Iris pigment epithelial cell (primary cell): ENCODE data around the gene CD58.
"Not testable (repeated sequence)": the region's sequence is repeated elsewhere in the genome, so short reads cannot be mapped to it uniquely, and the experiment has no call there.

Experiments used
- DNase-seq: peaks from one replicate; pipeline ENCODE4 v3.0.0-alpha.2; 2011; ENCODE audit warnings: low read depth

Gene CD58

DNA sequence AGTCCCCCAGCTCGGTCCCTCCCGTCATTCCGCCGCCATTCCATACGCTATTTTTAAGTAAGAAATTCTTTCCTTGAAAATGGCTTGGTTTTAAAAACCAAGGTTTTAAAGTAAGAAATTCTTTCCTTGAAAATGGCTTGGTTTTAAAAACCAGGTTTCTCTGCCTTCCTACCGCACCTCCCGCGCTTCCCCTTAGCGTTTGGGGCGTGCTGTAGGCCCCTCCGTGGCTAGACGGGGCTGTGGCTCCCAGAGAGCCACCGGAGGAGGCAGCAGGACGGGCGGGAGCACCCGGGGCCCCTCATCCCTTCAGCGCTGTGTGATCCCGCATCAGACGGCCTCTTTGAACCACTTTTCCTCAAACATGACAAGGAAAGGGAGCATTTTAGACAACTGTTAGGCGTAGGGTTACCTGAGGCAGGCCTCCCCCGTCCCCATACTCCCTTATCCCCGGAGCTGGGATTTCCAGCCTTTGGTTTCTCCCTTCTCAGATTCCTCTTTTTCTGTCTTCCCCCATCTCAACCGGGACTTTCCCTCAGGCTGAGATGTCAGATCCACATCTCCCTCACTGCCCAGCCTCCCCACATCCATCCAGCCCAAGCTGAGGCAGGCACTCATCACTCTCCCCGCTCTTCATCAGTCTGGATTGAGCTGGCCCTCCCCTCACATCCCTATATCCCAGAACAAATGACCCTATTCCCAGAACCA is 541 bp upstream of the CD58 start:
- DNase-seq: no peak

DNA sequence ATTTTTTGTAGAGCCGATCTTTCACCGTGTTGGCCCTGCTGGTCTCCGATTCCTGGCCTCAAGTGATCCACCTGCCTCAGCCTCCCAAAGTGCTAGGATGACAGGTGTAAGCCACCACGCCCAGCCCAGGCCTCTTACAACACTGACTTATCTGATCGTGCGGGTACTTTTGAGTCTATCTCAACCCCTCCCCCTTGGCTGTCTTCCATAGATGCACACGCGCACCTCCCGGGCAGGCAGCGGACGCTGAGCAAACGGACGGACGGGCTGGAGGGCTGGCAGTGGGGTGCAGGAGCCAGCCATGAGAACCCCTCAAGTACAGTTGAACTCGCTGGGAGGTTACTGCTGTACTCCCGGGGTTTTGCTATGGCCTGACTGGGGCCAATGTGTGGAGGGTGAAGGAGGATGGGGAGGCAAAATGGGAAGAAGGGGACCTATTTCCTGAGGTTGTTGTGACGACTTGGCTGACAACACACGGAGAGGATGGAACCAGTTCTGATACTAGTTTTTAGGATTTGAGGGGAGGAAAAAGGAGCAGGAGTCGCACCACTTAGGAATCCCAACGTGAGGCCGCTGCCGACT is 959 bp downstream of the CD58 start:
- DNase-seq: no peak

DNA sequence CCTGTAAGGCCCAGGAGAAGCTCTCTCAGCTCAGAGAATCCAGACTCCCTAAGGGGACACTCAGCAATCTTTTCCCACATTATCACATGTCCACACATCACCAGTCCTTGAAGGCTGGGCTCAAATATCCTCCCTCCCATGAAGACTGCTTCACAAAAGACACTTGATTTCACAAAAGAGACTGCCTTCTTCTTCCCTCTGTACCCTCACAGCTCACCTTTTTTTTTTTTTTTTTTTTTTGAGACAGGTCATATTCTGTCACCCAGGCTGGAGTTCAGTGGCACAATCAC is 1.5 kb downstream of the CD58 start:
- no peak for DNase-seq

DNA sequence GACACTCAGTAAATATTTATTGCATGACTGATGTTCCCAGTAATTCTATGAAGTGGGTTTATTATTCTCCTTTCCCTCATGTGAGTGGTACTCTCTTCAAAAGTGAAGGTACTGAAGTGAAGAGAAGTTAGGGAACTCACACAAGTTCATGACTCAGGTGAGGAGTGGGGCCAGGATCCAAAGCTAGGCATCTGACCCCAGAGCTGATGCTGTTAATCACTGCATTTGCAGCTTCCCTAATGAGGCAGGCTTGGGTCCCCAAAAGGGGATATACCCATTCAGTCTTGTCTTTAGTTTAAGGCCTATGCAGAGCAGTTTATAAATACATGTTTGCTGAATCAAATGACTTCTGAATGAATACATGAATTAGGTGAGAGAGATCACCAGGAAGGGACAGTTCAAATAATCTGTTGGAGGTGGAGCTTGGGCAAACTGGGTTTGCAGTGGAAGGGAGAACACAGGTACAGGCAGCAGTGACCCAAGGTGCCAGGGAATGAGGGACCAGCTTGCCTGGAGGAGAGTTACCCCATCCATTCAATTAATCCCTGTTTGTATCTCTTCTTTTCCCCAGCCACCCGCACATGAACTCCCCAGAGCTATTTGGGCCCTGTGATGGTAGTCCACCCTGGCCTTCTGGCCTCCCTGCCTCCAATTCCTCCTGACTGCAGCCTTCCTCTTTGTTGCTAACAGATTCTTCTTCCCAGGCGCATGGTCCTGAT is 2.0 kb downstream of the CD58 start:
- DNase-seq: no peak

DNA sequence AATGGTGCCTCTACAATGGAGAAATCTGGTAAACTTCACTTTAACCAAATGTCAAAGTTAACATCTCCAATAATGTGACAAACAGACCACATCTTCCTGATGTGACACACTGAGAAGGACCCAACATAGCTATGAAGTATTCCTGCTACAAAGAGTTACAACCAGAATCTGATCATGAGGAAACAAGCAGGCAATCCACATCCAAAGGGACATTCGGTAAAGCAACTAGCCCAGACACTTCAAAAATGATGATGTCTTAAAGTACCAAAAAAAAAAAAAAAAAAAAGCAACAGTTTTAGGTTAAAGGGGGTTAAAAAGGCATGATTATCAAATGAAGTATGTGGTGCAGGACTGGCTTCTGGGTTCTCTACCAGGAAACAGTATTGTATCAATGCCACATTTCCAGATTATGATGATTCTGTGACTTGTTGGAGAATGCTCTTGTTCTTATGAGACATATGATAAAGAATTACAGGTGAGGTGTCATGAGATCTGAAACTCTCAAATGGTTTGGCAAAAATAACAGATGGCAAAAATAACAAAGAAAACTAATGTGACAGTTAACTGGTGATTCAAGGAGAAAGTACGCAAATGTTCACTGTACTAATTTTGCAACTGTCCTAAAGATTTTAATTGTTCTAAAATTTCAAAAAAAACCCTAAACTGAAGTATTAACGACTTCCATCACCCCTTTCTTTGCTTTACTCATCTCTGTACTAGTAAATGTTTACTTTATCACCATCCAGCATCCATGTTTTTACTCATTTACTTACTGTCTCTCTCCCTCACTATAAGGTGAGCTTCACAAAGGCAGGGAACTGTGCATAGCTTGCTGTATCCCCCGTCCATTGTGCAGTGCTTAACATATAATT is 2.8 kb downstream of the CD58 start:
- DNase-seq: no peak

DNA sequence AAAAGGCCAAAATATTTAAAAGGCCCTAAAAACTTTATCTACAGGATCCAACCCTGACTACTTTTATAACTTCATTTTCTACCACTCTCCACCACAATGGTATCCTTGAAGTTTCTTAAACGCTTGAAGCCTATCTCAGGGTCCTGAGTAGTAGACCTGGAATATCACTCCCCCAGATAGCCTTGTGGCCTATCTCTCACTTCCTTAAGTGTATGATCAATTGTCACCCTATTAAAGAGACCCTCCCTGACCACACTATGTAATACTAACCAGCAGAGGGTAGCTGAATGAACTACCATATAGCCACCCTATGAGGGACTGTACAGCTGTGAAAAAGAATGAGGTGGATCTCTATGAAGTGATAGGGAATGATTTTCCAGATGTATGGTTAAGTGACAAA is 5.6 kb downstream of the CD58 start:
- DNase-seq: no peak

DNA sequence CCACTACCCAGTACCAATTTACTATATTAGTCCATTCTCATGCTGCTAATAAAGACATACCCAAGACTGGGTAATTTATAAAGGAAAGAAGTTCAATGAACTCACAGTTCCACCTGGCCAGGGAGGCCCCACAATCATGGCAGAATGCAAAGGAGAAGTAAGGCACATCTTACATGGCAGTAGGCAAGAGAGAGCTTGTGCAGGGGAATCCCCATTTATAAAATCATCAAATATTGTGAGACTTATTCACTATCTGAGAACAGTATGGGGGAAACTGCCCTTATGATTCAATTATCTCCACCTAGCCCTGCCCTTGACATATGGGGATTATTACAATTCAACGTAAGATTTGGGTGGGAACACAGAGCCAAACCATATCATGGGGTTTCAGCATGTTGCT is 6.4 kb downstream of the CD58 start:
- DNase-seq: no peak

DNA sequence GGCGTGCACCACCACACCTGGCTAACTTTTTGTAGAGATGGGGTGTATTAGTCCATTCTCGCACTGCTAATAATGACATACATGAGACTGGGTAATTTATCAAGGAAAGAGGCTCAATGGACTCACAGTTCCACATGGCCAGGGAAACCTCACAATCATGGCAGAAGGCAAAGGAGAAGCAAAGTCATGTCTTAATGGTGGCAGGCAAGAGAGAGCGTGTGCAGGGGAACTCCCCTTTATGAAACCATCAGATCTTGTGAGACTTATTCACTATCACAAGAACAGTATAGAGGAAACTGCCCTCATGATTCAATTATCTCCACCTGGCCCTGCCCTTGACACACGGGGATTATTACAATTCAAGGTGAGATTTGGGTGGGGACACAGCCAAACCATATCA is 8.4 kb downstream of the CD58 start:
- DNase-seq: not testable (repeated sequence)

DNA sequence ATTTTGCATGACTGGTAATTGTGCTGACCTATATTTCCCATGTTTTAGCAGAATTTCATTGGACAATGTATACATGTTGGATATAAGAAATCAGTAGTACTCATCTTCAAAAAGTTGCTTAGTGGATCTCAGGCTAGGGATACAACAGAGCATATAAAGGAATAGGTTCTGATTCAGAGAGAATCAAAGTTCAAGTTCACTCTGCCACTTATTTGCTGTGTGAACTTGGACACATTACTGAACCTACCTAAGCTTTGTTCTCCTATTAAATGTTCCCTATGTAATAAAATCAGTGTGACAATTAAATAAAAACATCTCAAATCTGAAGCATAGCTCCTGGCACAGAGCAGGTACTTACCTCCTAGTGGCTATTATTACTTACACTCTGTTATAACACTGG is 9.3 kb downstream of the CD58 start:
- DNase-seq: no peak

DNA sequence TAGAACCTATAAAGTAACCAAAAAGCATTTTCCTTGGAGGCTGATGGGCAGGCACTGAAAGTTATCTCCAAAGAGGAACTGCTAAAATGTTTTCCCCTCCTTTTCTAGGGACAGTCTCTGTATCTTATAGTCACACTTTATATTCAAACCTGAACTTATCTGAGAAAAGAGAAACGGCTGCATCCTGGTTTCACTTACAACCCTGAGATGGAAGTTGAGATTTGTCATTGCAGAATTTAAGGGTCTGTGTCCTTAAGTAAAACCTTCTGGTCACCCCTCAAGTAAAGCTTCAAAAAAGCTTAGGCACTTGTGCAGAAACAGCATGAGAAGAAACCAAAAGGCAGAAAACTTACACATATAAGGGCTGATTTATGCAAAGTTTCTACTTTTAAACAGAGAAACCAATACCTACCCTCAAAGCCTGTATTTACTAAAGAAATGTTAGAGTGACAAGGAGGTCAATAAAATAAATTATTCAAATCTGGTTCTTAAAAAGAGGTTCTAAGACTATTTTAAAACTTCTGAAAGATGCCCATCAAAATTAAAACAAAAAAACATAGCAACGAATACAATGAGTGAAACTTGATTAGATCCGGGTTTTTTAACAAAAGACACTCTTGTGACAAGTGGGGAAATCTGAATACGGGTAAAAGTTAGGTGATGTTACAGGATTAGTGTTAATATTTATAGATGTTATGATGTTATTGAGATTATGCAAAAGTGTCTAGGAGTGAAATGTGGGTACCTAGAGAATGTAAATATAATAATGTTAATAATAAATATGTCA is 9.9 kb downstream of the CD58 start:
- no peak for DNase-seq

DNA sequence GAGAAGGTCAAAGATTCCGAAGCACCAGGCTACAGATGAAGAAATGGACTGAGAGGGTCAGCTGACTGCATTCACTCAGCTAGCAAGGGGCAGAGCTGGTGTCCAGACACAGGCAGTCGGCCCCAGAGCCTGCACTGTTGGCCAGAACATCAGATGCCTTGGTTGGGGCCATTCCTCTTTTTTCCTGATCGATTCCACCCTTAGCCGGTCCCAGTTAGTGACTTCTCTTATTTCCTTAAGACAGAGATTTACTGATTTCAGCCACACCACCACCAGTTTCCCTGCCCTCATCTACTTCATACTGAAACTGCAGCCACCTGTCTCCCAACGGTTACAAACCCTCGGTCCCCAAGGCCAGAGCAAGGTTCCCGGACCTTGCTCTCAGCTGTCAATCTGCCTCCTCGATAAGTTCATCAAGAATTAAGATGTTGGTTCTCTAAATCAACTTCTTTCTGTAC is 11.5 kb downstream of the CD58 start:
- no peak for DNase-seq

DNA sequence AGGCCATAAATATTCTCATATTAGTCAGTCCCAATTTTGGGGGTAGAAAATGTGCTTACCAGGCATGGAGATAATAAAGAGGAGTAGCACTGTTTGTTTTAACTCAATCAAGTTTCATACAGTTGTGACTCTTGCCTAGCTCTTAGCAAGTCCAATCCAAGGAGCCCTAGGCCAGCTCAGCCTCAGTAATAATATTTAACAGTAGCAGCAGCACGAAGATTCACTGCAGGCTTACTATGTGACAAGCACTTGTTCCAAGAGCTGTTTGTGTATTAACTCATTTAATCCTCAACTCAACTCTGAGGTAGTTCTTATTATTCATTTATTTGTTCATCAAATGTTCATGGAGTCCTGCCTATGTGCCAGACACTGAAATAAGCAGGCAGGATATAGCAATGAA is 12.3 kb downstream of the CD58 start:
- DNase-seq: no peak

DNA sequence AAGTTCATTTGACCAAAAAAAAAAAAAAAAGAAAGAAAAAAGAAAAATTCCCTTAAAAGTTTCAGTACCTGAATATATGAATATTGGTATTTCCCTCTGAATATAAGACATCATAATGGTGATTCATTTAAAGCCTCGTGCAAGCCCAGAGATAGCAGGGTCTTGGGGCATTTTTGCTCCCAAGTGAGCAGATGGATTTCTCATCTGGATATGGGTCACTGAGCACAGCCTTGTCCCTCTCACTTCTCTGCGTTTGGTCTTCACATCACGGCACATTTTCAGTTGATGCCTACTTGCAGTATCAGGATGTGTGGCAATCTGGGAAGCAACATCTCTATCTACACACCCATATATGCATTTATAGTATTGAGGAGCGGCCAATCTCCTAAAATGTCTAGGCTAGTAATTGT is 12.7 kb downstream of the CD58 start:
- DNase-seq: no peak

DNA sequence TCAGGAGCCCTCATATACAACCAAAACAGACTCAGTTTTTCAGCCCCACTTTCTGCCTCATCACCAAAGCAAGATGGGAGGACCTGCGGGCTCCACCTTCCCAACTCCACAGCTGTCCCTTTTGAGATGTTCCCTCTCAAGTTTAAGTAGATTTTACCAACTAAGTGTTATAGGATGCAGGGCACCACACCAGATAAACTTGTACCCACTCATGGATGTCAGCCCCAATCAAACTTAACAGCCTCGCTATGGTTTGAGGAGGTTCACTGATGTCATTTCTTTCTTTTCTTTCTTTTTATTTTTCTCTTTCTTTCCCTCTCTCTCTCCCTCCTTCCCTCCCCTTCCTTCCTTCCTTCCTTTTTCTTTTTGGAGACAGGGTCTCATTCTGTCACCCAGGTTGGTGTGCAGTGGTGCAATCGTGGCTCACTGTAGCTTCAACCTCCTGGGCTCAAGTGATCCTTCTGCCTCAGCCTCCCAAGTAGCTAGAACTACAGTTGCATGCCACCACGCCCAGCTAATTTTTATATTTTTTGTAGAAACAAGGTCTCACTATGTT is 13.4 kb downstream of the CD58 start:
- no peak for DNase-seq

DNA sequence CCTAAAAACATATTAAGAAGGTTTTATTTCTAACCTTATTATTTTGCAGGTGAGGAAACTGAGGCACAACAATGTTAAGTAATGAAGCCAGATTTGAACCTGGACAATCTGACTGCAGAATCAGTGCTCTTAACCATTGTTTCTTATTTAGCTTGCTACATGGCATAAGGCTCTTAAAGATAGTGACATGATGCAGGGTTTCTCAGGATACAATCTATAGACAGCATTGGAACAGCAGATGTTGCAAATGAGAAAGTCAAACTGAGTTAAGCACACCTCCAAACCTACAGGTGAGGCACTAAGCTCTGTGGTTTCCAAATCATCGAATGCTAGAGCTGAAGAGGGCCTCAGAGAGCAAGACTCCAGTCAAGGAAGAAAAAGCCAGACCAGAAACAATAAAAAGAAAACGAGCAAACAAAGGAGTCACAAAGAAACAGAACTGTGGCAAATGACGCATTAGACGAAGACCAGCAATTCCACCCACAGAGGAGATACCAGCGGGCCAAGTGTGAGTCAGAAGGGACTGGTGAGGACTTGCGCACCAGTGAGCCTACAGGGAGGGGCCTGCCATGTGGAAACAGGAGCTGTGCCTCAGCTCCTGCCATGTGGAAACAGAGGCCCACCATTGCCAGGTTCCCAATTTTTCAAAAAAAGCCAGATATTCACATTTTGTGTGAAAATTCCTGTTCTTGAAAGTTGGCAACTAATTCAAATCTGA is 14.4 kb downstream of the CD58 start:
- peak; percentile 81 for DNase-seq

DNA sequence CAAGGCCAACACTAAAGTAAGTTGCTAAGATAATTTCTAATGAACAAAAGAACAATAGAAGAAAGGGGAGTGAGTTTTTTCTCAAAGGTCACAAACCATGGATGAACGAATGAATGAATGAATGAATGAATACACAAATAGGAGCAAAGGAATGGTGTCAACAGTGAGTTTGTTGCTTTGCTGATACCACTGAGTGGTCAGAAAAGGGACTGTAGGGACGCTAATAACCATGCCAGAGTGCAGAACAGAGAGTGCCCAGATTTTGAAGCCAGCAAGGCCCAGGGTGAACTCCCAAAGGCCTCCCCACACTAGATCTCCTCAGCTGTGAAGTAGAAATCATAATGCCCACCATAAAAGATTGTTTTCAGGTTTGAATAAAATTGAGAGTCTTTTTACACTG is 15.9 kb downstream of the CD58 start:
- no peak for DNase-seq

DNA sequence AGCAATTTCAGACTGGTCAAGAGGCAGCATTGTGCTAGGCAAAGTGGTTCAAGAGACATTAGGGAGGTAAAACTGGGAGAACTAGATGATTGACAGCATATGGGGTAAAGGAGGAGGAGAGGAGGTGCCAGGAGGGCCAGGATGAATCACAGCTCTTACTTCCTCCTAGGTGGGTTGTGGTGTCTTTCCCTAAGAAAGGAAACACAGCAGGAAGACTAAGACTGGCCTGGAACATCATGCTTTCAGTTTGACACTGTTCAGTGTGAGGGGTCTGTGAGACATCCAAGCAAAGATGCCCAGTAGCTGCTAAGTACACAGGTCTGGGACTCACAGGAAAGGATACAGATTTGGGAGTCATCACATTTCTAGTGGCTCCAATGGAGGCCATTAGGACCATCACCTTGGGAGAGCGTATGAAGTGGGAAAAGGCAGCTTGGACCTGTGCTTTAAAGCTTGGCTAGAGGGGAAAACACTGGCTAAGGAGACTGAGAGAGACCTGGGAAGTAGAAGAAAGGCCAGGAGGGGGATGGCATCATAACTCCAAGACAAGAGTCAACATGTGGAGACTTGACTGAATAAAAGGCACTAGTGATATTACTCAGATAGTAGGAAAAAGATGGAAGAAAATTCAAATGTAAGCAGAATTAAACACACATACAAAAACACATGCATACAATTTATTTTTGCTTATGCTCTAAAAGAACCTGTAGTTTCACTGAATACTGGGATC is 17.3 kb downstream of the CD58 start:
- no peak for DNase-seq

DNA sequence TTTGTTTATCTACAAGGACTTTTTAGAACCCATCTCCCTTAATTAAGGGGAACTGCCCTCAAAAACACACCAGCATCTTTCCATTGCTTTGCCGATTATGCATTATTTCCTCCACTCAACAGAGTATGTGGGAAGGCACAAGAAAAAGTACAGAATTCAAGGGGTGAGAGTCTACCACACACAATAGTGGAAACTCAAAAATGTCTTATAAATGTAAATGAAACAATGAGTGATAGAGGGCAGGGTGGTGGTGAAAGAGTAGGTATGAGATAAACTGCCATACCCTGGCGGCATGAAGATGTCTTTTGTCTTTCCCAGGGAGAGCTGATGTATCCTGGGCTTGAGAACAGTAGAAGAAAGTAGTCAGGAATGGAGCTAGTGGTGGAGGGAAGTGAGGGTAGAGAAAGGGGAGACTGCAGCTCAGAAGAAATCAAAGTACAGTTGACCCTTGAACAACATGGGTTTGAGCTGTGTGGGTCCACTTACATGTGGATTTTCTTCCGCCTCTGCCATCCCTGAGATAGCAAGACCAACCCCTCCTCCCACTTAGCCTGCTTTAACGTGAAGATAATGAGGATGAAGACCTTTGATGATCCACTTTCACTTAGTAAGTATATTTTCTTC is 24.4 kb downstream of the CD58 start:
- DNase-seq: no peak

DNA sequence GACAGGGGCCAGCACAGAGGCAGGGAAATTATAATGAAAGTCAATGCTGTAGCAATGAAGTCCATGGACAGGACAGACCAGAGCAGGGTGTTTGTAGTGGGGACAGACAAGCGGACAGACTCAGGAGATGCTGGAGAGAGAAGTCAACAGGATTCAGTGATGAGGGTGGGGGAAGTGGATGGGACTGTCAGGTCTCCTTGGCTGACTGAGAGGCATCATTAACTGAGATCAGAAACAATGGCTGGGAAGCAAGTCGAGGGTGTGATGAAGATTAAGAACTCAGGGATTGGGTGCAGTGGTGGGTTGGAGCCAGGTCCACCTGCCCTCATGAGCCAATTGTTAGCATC is 25.5 kb downstream of the CD58 start:
- no peak for DNase-seq
